HG03432 (cell line): Measurements from ENCODE around the gene TCEANC2.

Experiments used
- ATAC-seq: cut with Tn5 transposase; IDR thresholded peaks from one replicate; pipeline ENCODE4 v1.9.1; 2021; ENCODE audit warnings: mild to moderate bottlenecking, moderate library complexity; ENCODE audit not compliant: unreplicated experiment

Gene TCEANC2

GRCh38 chr1:54131419-54131818 lies 78.0 kb downstream of the TCEANC2 start:
- ATAC-seq: no peak

- ATAC-seq: no peak
Observed at GRCh38 chr1:54132495-54132894, 79.1 kb downstream of the TCEANC2 start.

- ATAC-seq: no peak
Observed at GRCh38 chr1:54134295-54134694, 80.9 kb downstream of the TCEANC2 start.

- no peak for ATAC-seq
Observed at GRCh38 chr1:54135436-54136120, 82.2 kb downstream of the TCEANC2 start.

DNA sequence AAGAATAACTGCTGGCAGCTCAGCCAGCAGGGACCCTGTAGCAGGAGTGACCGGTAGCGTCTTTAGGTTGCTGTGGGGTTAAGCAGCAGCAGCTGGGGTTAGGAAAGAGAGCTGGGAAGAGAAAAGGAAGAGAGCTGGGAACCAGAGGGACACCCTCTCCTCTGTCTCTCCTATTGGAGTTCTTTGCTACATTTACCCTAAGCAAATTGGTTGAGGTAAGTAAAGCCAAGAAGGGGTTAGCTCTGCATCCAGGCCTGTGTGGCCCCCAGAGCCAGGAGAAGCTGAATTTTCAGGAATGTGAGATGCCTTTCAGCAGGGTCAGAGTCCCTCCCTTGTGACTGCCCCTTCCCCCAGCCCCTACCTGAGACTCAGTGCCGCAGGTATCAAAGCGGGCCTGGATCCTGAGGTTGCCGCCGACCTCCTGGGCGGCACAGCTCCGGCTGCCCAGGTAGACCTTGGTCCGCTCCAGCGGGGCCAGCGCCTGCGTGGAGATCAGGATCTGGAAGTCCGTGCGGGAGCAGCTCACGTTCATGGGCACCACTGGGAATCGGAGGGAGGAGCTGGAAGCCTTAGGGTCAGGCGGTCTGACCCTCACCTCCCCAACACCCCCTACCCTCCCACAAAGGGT lies 83.0 kb downstream of the TCEANC2 start:
- ATAC-seq: no peak

DNA sequence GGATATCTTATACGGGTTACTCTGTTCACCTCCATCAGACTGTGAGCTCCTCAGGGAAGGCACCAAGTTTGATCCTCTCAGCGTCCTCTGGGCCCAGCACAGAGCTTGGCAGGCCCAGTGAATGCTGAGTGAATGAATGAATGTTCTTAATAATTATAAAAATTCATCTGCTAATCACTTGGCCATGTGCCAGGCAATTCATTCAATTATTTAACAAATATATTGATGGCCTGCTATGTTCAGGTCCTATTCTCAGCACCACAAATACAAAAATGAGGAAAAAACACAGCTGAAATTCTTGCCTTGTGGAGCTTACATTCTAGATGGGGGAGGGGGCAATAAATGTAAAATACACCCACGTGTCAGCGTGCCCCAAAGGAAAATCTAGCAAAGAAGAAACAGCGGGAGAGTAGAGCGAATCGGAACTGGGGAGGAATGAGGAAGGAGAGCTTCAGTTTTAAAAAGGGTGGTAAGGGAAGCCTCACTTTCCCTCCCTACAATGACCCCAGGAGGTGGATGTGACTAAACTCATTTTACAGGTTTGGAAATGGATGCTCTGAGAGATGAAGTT lies 83.6 kb downstream of the TCEANC2 start:
- no peak for ATAC-seq

DNA sequence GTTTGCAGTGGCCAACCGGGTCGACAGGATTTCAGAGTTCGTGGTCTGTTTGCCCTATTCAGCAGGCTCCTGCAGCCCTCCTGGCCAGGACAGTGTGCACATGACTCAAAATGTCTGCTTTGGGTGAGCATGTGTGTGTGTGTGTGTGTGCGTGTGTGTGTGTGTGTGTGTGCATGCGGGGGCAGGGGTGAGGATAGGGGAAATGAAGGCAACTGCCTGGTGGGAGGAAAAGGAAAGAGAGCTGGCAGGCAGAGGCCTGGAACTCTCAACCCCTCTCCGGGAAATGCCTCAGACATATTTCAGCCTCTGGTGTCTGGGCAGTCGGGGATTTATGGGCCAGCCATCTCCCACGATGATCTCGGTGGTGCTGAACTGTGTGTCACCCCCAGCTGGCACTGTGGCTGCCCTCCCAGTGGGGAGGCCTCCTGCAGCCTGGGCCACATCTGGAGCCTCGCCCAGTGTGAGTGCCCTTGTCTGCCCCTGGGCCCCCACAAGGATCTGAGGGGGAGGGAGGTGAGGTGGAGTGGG lies 84.2 kb downstream of the TCEANC2 start:
- ATAC-seq: no peak

DNA sequence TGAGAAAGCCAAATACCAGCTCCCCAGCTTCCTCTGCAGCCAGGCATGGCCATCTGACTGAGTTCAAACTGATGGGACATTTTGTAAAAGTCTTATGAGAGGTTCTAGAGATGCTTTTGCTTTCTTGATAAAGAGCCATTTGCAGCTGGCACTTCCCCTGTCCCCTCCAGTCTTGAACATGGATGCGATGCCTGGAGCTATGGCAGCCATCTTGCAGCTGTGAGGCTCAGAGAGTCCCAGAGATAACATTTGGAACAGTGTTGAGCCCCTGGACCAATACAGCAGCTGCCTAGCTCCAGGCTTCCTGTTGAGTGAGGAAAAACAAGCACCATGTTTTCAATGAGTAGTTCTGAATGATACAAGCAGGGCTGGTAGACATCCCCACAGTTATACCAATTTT lies 85.6 kb downstream of the TCEANC2 start:
- no peak for ATAC-seq

DNA sequence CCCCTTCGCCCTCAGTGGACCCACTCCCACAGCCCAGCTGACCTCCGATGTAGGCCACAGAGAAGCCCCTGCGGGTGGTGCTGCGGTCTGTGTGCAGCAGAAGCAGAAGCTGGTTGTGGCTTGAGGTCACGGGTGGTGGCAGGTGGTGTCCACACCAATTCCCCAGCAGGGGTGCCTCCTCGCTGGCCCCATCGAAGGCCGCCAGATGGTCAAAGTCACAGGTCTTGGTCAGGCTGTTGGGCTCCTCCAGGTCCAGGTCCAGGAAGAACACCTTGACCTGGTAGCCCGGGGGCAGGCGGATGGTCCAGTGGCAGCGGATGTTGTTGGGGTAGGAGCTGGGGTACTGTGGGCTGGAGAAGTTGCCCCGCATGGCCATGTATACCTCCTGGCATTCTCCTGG lies 86.3 kb downstream of the TCEANC2 start:
- ATAC-seq: no peak

GRCh38 chr1:54142146-54142900 lies 88.9 kb downstream of the TCEANC2 start:
- ATAC-seq: no peak

DNA sequence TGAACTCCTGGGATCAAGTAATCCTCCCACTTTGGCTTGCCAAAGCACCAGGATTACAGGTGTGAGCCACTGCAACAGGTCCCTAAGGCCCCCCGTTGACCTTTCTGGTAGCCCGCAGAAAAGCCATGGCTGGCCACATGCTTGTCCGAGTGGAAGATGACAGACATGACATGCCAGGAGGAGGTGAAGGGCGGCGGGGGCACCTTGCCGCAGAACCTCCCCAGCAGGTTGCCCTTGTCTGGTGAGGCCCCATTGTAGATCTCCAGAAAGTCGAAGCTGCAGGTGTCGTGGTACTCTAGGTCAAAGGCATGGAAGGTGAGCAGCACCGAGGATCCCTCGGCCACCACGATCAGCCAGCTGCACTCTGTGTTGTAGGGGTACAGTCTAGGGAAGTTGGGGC lies 91.0 kb downstream of the TCEANC2 start:
- ATAC-seq: no peak

DNA sequence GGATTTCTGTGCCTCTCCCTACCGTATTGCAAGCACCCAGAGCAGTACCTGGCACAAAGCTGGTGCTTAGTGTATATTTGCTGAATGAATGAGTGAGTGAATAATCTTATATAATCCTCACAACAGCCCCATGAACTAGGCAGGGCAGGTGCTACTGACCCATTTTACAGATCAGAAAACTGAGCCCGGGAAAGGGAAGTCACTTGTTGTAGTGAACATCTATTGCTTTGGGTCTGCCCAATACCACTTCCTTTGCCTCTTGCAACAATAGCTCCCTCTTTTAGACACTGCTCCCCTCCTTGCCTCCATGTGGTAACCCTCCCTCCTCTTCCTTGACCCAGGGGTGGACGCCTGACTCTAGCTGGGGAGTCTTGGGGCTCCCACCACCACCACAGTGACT lies 96.3 kb downstream of the TCEANC2 start:
- ATAC-seq: no peak

- no peak for ATAC-seq
Observed at GRCh38 chr1:54151013-54151412, 97.6 kb downstream of the TCEANC2 start.

GRCh38 chr1:54152696-54153095 lies 99.3 kb downstream of the TCEANC2 start, which contains the start of gene CDCP2:
Gene CDCP2, minus strand, starts transcription at chr1:54153000. Its CDS starts 78 bp downstream, at chr1:54152922.
- ATAC-seq: no peak

DNA sequence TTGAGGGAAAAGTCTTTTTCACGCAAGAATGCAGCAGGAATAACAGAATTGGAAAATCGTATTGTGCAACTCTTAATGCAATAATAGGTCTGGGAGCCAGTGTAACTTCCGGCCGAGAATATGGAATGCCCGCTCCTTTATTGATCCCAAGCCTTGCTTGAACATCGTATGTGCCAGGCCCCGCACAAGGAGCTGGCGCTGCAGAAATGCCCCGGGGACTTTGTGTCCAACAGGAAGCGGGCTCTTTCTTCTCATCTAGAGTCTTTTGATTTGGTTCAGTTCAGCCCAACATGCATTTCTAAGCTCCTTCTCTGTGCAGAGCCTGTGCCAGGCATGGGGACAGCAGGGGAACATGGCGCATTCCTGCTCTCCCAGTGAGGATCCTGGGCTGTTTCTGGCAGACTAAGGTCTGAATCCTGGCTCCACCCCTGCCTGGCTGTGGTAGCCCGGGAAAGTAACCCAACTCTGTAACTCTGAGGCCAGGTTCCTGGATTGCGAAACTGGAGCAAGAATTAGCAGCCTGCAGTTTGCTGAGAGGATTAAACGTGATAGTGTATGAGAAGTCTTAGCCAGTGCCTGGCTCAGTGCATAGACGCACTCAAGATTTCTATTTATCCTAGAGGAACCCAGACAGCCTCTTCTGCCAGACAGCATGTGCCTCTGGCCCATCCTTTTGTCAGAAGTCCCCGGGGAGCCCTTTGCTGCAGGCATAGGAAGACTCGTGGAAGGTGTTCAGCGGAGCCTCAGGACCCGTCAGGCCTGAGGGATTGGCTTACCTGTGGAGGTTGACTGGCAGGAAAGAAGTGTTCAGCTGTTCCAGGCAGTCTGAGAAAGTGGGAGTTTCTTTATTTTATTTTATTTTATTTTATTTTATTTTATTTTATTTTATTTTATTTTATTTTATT lies 100.4 kb downstream of the TCEANC2 start:
- ATAC-seq: no peak
